Epidermal melanocyte (primary cell): ENCODE data around the gene UNC93A.
"Not testable (repeated sequence)": the region's sequence is repeated elsewhere in the genome, so short reads cannot be mapped to it uniquely, and the experiment has no call there.

Experiments used
- DNase-seq: peaks from one replicate; pipeline ENCODE4 v3.0.0; 2011; ENCODE audit warnings: low spot score; ENCODE audit not compliant: insufficient read length

Gene UNC93A

DNA sequence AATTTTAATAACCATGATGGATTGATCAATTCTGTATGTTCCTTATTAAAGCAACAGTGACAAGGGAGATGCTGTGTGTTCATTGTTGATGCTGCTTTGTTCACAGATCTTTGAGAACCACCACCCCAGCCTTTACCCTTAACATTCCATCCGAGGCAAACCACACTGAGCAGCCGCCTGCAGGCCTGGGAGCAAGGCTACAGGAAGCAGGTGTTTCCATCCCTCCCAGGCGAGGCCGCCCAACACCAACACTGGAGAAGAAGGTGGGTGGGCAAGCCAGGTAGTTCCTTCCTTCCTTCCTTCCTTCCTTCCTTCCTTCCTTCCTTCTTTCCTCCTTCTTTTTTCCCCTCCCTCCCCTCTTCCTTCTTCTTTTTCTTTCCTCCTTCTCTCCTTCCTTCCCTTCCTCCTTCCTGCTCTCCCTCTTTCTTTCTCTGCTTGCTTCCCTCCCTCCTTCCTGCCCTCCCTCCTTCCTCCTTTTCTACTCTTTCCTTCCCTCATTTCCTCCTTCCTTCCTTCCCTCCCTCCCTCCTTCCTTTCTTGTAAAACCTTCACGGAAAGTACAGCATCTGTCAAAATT, 47.5 kb downstream of the UNC93A start:
- DNase-seq, result no peak

DNA sequence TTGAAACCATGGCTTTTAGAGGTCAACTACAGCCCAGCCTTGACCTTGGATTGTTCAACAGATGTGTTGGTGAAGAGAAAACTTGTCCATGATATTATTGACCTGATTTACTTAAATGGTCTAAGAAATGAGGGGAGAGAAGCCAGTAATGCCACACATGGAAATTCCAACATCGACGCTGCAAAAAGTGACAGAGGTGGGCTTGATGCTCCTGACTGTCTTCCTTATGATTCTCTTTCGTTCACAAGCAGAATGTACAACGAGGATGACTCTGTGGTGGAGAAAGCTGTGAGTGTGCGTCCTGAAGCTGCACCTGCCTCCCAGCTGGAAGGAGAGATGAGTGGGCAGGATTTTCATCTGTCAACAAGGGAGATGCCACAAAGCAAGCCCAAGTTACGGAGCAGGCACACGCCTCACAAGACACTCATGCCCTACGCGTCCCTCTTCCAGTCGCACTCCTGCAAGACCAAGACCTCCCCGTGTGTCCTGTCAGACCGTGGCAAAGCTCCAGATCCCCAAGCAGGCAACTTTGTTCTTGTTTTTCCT, 50.0 kb downstream of the UNC93A start:
- DNase-seq, result no peak

DNA sequence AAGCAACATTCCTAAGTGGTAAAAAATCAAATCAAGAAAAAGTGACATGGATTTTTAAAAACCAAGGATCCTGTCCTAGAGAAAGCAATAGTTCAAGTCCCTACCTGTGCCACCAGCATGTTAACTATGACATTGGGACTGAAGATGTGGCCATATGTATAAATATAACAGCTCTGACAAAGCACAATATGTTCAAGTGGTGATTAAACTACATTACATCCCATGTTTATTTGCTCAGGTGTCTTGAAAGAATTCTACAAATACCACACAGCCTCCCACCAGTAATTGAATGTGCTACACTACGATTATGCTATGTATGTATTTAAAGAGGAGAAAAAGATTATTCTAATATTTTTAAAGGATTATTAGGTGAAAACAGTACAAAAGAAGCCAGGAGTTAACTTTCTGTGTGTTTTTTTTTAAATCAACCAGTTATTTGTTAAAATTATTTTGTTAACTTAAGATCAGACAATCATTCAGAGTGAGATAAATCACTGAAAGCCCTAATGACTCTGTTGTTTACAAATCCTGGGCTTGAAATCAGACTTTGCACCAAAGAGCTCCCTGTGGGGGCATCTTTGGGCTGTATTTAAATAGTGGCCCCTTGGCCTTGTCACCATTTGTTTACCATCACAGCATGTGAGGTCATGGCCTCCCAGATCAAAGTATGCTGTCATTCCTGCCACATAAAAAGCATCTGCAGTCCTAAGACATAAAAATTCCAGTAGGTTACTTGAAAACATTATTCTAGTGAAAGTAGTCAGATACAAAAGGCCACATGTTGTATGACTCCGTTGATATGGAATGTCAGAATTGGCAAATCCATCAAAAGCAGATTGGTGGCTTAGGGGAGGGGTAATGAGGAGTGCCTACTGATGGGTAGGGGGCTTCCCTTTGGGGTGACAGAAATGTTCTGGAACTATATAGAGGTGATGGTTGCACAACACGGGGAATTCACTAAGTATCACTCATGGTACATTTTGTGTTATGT, 50.8 kb downstream of the UNC93A start:
- DNase-seq, result no peak

DNA sequence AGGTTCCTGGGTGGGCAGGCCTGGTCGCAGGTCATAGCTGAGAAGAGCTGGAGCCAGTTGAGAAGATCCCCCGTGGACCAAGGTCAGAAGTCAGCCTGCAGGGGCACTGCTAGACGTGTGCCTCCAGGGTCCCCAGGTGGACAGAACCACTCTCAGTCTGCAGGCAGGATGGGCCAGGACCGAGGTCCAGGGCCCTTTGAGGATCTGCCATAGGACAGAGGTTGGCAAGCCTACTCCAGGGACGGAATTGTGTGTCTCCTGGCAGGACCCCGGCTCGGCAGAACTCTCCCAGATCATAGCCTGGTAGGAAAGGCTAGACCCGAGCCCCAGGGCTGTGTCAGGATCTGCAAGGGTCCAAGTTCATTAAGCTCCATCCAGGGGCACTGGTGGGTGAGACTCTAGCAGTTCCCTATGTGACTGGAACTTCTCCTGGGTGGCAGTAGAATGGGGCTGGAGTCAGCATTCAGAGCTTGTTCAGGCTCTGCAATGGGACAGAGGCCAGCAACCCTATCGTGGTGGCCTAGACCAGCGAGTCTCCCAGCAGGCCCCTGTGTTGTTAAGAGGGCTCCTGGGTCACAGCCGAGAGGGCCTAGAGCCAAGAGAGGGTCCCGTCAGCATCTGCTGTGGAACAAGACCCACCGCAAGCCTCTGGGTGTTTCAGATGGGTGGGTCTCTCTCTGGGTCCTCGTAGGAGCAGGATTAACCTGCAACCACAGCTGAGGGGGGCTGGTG, 51.9 kb downstream of the UNC93A start:
- DNase-seq, result no peak

DNA sequence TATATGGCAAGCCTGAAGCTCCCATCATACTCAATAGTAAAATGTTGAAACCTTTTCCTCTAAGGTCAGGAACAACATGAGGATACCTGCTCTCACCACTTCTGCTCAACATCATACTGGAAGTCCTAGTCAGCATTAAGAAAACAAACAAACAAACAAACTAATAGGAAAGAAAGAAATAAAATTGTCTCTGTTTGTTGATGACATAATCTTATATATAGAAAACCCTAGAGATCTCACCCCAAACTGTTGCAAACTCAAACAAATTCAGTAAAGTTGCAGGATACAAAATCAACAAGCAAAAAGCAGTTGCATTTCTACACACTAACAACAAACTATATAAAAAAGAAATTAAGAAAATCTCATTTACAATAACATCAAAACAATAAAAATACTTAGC, 54.2 kb downstream of the UNC93A start:
- DNase-seq, result no peak

DNA sequence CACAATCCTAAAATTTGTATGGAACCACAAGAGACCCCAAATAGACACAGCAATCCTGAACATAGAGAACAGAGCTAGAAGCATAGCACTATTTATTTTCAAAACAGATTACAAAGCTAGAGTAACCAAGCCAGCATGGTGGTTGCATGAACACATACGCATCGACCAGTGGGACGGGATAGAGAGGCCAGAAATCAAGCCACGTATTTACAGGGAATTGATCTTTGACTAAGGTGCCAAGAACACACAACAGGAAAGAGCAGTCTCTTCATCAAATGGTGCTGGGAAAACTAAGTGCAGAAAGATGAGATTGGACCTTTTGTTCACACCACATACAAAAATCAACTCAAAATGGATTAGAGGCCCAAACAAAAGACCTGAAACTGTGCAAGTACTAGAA, 54.8 kb downstream of the UNC93A start:
- no peak for DNase-seq

DNA sequence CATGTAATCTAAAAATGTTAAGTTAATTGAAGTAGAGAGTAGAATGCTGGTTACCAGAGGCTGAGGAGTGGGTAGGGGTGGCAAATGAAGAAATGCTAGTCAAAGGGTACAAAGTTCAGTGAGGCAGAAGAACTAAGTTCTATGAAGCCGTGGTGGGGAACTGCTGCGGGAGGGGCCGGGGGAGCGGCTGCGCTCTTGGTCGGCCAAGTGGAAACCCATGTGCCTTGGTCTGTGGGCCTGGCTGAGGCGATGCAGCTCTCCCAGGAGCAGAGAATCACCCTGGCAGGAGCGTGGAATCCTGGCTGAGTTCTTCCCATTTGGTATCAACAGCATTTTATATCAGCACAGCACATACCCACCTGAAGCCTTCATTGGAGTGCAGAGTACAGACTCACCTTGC, 56.1 kb downstream of the UNC93A start:
- DNase-seq, result no peak

DNA sequence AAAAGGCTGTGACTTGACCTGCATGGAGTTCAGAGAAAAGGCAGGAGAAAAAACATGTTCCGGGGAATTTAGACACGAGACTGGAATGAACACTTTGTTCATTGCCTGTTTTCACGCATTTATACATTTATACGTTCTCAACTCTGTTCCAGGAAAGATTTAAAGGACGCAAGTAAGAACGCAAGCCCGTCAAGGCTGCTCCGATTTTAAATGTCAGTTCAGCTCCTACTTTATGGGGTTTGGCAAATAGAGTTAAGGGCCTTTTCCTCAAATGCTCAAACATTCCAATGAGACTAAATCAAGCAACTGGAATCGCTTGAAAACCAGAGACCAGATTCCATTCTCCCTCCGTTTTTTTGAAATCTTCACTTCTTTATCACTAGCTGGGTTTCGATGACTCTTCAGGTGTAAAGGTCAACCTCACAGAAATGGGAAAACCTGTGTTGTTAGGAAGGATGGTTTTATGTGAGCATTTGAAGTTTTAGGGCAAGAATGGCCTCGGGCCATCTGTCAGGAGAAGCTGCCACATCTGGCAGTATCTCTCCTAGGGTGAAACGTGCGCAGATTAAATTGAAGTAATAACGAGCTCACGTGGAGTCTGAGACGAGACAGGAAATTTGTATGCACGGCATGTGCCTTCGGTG, 58.6 kb downstream of the UNC93A start:
- DNase-seq, result no peak

DNA sequence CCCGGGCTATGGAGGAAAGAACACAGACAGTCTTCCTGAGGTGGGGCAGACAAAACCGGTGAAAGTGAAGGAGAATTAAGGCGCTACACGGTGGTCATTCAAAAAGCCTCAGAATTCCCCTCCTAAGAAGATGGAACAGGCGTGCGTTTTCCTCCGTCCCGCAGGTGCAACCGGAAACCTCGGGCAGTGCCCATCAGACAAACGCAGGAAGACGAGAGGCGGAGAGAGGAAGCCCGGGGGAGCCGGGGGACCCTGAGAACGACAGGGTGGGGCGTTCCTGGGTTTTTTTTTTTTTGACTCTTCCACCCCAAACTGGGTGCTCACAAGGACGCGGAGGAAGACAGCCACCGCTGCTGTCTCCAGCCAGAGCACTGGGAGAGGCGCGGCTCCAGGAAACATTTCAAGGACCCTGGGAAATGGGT, 59.2 kb downstream of the UNC93A start:
- no peak for DNase-seq

DNA sequence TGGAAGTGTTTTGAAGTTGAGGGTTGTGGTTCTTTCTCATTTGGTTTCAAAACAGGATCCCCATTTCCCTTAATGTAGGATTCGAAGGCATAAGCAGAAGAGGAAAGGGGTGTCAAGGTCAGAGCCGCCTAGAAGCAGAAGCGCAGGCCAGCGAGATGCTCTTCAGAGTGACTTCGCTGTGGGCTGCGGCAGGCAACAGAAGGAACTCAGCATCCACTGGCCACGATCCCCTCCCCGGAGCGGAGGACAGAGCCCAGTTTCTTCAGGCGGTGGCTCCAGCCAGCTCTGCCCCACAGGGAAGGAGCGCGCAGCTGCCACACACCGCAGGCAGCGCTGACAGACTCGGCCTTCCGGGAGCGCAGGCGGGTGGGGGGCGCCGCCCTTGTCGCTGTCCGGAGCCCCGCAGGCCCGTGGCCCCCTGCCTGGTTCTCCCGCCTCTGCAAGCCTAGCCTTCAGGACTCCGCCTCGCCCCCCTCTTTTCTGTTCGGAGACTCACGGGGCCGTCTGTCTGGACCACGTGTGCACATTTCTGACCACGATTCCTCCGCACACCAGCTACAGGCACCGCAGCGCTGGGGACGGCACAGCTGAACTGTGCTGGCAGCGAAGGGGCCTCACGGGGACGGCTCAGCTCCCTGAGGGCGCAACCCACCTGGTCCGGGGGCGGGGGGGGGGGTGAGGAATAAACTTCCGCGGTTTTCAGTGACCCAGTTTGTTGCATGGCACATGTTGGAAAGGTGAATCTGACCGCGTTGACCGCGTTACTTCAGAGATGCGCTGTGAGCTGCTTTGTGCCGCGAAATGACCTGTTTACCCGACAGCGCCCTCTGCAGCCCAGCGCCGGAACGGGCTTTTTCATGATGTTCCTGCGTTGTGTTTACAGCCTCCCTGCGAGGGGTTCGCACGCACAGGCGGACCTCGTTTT, 59.9 kb downstream of the UNC93A start:
- DNase-seq, result no peak

DNA sequence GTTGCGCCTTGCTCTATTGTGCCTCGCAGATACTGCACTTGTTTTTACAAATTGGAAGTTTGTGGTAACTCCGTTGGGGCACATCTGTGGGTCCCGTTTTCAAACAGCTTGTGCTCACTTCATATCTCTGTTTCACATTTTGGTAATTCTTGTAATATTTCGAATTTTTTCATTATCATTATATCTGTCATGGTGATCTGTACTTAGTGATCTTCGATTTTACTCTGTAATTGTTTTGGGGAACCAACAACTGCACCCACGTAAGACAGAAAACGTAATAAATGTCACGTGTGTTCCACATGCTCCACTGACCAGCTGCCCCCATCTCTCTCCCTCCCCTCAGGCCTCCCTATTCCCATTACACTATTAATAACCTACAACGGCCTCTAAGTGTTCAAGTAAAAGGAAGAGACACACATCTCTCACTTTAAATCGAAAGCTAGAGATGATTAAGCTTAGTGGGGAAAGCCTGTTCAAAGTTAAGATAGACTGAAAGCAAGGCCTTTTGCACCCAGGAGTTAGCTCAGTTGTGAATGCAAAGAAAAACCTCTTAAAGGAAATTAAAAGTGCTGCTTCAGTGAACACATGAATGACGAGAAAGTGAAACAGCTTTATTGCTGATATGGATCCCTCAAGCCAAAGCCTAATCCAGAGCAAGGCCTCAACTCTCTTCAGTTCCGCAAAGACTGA, 60.7 kb downstream of the UNC93A start:
- DNase-seq, result no peak

DNA sequence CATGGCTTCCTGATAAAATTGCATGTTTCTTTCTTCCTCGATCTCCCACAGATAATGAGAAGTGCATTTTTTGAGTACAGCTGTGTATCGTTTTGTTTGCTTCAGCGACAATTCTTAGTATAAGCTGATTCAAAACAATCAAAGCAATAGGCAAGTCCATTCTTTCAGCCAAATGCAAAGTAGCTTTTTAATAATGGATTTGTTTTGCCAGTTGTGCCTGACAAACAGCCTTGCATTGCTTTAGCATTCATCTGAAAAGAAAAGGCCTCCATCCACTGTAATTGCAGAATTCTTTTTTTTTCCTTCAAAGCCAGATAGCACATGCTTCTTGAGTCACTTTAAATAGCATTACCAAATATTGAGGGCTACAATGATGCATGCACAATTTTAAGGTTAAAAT, 65.8 kb downstream of the UNC93A start:
- DNase-seq, result no peak

DNA sequence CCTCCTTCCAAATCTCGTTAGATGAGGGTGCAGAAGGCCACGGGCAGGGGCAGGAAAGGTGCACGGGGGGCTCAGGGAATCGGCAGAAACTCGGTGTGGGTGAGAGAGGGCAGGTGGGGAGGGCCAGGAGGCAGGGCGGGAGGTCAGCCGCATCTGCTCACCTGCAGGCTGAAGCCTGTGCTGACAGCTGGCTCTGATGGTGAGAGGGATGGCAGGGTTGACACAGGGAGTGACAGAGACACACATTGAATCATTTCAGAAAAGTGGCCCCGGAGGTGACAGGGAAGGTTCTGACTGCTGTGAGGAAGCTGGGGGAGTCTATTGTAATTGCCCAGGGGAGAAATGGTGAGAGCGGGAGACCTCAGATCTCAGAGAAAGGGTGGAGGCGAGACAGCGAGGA, 67.3 kb downstream of the UNC93A start:
- not testable (repeated sequence) for DNase-seq

DNA sequence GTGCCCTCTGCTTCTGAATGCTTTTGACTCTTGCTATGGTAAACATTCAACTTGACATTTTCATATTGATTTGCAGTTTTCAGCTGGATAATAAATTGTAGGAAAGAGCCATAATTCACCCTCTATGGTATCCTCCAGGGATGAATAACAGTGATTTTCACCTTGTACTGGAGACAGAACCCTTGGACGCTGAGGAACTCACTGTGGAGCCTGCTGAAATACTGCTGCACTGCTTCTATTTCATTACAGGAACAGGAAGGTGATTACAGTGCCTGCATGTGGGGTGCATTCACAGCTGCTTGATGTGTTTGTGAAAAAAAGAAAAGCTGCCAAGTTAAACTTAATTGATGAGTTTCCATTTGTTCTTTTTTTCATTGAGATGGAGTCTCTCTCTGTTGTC, 70.1 kb downstream of the UNC93A start:
- not testable (repeated sequence) for DNase-seq
